Transverse colon (tissue), 4 donors: ENCODE results near the gene UNC13A. TPM values are rescaled to one million over a fixed set of nuclear protein-coding genes. Genes with fewer than 3 reads are reported as not detected.

Source experiments
- DNase-seq: peaks from one replicate; pipeline ENCODE4 v3.0.0-alpha.2; 2019
- H3K27ac ChIP-seq, 4 donors: fragments of 200-600 bp; sonication (generic); 2 replicates each; pipeline ENCODE4 v1.5.1; 2016 to 2018; ENCODE audit warnings: inconsistent platforms in 4 of 4
- H3K27me3 ChIP-seq: fragments of 200-600 bp; sonication (generic); 2 replicates; pipeline ENCODE4 v1.5.1; 2017; ENCODE audit warnings: inconsistent platforms
- H3K36me3 ChIP-seq, 4 donors: fragments of 200-600 bp; sonication (generic); 2 replicates each; pipeline ENCODE4 v1.5.1; 2017 to 2019; ENCODE audit warnings: inconsistent platforms in 4 of 4
- H3K4me1 ChIP-seq, 4 donors: fragments of 200-600 bp; sonication (generic); 2 replicates each; pipeline ENCODE4 v1.5.1; 2017 to 2020; ENCODE audit warnings: inconsistent platforms in 4 of 4
- H3K4me3 ChIP-seq, 4 donors: fragments of 200-600 bp; sonication (generic); 1 replicate in 1 of 4; 2 replicates in 3 of 4; pipeline versions ENCODE4 v1.5.1 to v1.6.1; 2017 to 2019; ENCODE audit warnings: inconsistent platforms in 4 of 4
- H3K9me3 ChIP-seq, 2 donors: fragments of 200-600 bp; sonication (generic); 2 replicates each; pipeline ENCODE4 v1.5.1; 2017 to 2019; ENCODE audit warnings: inconsistent platforms in 2 of 2
- EP300 ChIP-seq: sonication (generic); formaldehyde crosslinking; IDR thresholded peaks from one replicate; pipeline ENCODE4 v1.6.1; 2017; ENCODE audit warnings: antibody characterized with exemption, low read depth
- POLR2A ChIP-seq: fragments of 450-650 bp; IDR thresholded peaks from one replicate; pipeline ENCODE4 v1.6.1; 2016; ENCODE audit warnings: antibody characterized with exemption, mild to moderate bottlenecking, moderate library complexity
- POLR2AphosphoS5 ChIP-seq, 3 donors: sonication (generic); formaldehyde crosslinking; IDR thresholded peaks; one replicate each; pipeline ENCODE4 v1.6.1; 2016; ENCODE audit warnings: antibody characterized with exemption in 3 of 3
- WGBS, 2 donors: methylation state at CpG; one replicate each; pipeline ENCODE4 v1.1.5; 2018; ENCODE audit warnings: low coverage in 1 of 2; 5-methylcytosine and 5-hydroxymethylcytosine counted together
- in situ Hi-C, 4 donors: fragments of 200-750 bp; cut with MboI; loops; one replicate each; pipeline versions ENCODE4 v1.15.0 to v1.15.1; 2017; ENCODE audit warnings: low sequenced_read_pairs in 3 of 4, low pct_ligation_motif_present in 1 of 4, low pct_unique_long_range_greater_than_20kb in 1 of 4
- intact Hi-C: fragments of 100-400 bp; cut with DNase I; formaldehyde crosslinking; loops from one replicate; pipeline ENCODE4 v1.15.1; 2023; ENCODE audit warnings: low total_unique reads
- total RNA-seq, 4 donors: library from RNA; depleted of rRNA; stranded (reverse); fragments of >200 nt; gene quantifications; one replicate each; pipeline ENCODE4 v1.1.0, GENCODE V29; 2016
- TF ChIP-seq, protein P1 (sequence below), 5 experiments: fragments of 200-600 bp in 3 of 5; fragments of 450-650 bp in 2 of 5; sonication (generic) in 3 of 5; IDR thresholded peaks; 1 replicate in 2 of 5; 2 replicates in 3 of 5; pipeline ENCODE4 v1.5.1; 2016 to 2017; ENCODE audit warnings: antibody characterized with exemption in 5 of 5, inconsistent platforms in 3 of 5, mild to moderate bottlenecking in 2 of 5, moderate library complexity in 1 of 5

UNC13A gene
- total RNA-seq, 4 donors from 2014 or later: under 0.01 to 1.9 (median 0.30) TPM

DNA sequence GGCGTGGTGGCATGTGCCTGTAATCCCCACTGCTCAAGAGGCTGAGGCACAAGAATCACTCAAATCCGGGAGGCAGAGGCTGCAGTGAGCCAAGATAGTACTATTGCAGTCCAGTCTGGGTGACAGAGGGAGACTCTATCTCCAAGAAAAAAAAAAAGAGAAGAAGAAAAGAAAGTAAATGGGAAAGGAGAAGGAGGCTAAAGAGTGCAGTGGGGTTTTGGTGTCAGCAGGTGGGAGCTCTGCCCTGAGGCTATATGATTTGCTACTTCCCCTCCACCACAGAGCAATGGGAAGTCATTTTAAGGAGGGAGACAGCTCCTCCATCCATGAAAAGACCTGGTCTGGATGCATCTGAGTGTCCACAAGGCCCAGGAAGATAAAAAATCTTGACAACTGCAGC is 23.1 kb downstream of the UNC13A start:
- H3K4me1 ChIP-seq: no peaks in the 10 kb centered on the region
- 77% methylated on average over 2 of the region's 2 CpGs; no CpG with 5 or more reads in 1 of the 2 donors for WGBS, 2 donors
- no peaks in the 10 kb centered on the region for H3K36me3 ChIP-seq
- TF ChIP-seq POLR2A (no peak), EP300 (no peak), POLR2AphosphoS5 (IDR thresholded peaks at IDR 0.05) (no peak)
- TF ChIP-seq, protein P1, sequence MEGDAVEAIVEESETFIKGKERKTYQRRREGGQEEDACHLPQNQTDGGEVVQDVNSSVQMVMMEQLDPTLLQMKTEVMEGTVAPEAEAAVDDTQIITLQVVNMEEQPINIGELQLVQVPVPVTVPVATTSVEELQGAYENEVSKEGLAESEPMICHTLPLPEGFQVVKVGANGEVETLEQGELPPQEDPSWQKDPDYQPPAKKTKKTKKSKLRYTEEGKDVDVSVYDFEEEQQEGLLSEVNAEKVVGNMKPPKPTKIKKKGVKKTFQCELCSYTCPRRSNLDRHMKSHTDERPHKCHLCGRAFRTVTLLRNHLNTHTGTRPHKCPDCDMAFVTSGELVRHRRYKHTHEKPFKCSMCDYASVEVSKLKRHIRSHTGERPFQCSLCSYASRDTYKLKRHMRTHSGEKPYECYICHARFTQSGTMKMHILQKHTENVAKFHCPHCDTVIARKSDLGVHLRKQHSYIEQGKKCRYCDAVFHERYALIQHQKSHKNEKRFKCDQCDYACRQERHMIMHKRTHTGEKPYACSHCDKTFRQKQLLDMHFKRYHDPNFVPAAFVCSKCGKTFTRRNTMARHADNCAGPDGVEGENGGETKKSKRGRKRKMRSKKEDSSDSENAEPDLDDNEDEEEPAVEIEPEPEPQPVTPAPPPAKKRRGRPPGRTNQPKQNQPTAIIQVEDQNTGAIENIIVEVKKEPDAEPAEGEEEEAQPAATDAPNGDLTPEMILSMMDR (IDR thresholded peaks at IDR 0.05): no peak
- intact Hi-C loops: no loop called here
- H3K4me3 ChIP-seq: no peak overlapping the region
- DNase-seq: no peak
- in situ Hi-C loops: no loop called here
- no peaks in the 10 kb centered on the region for H3K27me3 ChIP-seq
- no peak overlapping the region for H3K27ac ChIP-seq
- peaks cover 5 to 9% of the 10 kb centered on the region in 2 donors for H3K9me3 ChIP-seq

DNA sequence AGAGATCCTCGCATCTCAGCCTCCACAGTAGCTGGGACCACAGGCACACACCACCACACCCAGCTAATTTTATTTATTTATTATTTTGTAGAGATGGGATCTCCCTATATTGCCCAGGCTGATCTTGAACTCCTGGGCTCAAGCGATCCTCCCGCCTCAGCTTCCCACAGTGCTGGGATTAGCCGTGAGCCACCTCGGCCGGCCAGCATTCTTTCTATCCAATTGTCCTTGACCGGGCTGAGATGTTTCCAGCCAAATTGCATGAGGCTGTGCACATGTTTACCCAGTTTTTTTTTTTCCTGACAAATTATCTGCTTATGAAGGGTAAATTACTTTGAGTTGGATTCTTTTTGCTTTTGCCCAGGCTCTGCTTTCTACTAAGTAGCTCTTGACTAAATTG is 28.2 kb downstream of the UNC13A start:
- intact Hi-C loops (no loop called here), in situ Hi-C loops (no loop called here)
- WGBS, 2 donors: 68 to 74% methylated on average over 7 of the region's 7 CpGs
- no peak for DNase-seq
- TF ChIP-seq EP300 (no peak), POLR2A (no peak), POLR2AphosphoS5 (IDR thresholded peaks at IDR 0.05) (no peak)
- TF ChIP-seq, protein P1 (IDR thresholded peaks at IDR 0.05): no peak
- no peak overlapping the region for H3K4me3 ChIP-seq
- no peaks in the 10 kb centered on the region for H3K27me3 ChIP-seq
- no peaks in the 10 kb centered on the region for H3K4me1 ChIP-seq
- H3K36me3 ChIP-seq: no peaks in the 10 kb centered on the region
- H3K27ac ChIP-seq: no peak overlapping the region
- peaks cover 0 to 3% of the 10 kb centered on the region in 2 donors for H3K9me3 ChIP-seq

DNA sequence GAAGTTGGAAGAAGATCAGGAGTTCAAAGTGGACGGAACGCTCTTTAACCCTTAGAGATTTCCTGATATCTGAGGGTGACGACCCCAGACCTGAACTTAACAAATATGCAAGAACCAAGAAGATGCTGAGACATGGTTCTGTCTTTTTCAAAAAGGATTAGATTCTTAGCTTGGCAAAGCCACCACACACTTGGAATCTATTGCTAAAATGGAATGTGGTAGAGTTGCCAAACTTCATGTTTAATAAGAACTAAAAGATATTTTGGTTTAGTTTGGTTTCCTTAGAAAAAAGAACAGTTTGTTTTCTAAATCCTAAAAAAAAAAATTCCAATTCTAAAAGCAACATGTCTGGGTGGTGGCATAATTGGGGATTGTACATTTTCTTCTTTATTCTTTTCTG is 29.5 kb downstream of the UNC13A start:
- in situ Hi-C loops: no loop called here
- no peak for TF ChIP-seq EP300
- TF ChIP-seq, protein P1 (IDR thresholded peaks at IDR 0.05): no peak
- TF ChIP-seq POLR2A: no peak
- TF ChIP-seq POLR2AphosphoS5 (IDR thresholded peaks at IDR 0.05): no peak
- WGBS, 2 donors: 17 to 48% methylated on average over 3 of the region's 3 CpGs

DNA sequence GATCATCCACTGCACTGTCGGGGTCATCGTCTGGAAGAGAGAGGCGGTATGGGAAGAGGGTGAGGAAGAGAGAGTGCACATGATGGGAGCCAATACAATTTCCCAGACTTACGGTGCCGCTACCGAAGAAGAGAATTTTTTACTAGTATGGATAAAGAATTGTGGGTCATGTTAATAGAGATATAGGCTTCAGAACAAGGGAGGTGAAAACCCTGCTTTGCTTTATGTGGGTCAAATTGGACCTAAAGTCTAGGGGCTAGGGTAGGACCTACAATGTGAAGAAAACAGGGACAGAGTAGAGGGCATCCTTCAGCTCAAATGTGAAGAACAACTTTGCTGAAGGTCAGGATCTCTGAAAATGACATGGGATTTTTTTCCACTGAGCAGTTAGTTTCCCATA is 29.9 kb downstream of the UNC13A start:
- no peaks in the 10 kb centered on the region for H3K27me3 ChIP-seq

More for the DNA sequence above, 29.5 kb downstream of the UNC13A start:
- intact Hi-C loops: no loop called here
- H3K27ac ChIP-seq: no peak overlapping the region
- no peaks in the 10 kb centered on the region for H3K4me1 ChIP-seq
- no peaks in the 10 kb centered on the region for H3K36me3 ChIP-seq
- no peak overlapping the region for H3K4me3 ChIP-seq
- no peak for DNase-seq
- no peaks in the 10 kb centered on the region for H3K27me3 ChIP-seq
- no peaks in the 10 kb centered on the region for H3K9me3 ChIP-seq

More for the DNA sequence above, 29.9 kb downstream of the UNC13A start:
- in situ Hi-C loops: no loop called here
- Histone ChIP-seq H3K4me3 (no peak overlapping the region), H3K36me3 (no peaks in the 10 kb centered on the region), H3K9me3 (no peaks in the 10 kb centered on the region), H3K4me1 (no peaks in the 10 kb centered on the region), H3K27ac (no peak overlapping the region)
- intact Hi-C loops: no loop called here
- TF ChIP-seq EP300 (no peak), POLR2AphosphoS5 (IDR thresholded peaks at IDR 0.05) (no peak), POLR2A (no peak)
- TF ChIP-seq, protein P1 (IDR thresholded peaks at IDR 0.05): no peak
- WGBS, 2 donors: 85 to 94% methylated on average over 5 to 6 of the region's 6 CpGs
- DNase-seq: no peak
